H9 (cell line): ENCODE results near the gene ORC2. TPM values are rescaled to one million over a fixed set of nuclear protein-coding genes. Genes with fewer than 3 reads are reported as not detected.

ENCODE experiments used
- DNase-seq: peaks from one replicate; pipeline ENCODE4 v3.0.0-alpha.2; 2017
- H2AFZ ChIP-seq: one replicate; pipeline ENCODE4 v1.6.1; 2013; ENCODE audit warnings: mild to moderate bottlenecking, low read length, control low read depth, moderate library complexity
- H2AK5ac ChIP-seq: 2 replicates; pipeline ENCODE4 v1.6.1; 2013; ENCODE audit warnings: low read length, control low read depth, mixed read lengths; ENCODE audit not compliant: insufficient read length
- H2BK120ac ChIP-seq: one replicate; pipeline ENCODE4 v1.6.1; 2013; ENCODE audit warnings: low read depth, mild to moderate bottlenecking, low read length, control low read depth, inconsistent platforms; ENCODE audit not compliant: poor library complexity, severe bottlenecking
- H2BK12ac ChIP-seq: 2 replicates; pipeline ENCODE4 v1.6.1; 2013; ENCODE audit warnings: low read length, control low read depth, mixed read lengths, low read depth; ENCODE audit not compliant: insufficient read length
- H2BK15ac ChIP-seq: 2 replicates; pipeline ENCODE4 v1.6.1; 2013; ENCODE audit warnings: low read depth, low read length, control low read depth
- H2BK20ac ChIP-seq: one replicate; pipeline ENCODE4 v1.6.1; 2013; ENCODE audit warnings: low read depth, mild to moderate bottlenecking, low read length, control low read depth, inconsistent platforms; ENCODE audit not compliant: poor library complexity, severe bottlenecking
- H2BK5ac ChIP-seq: 2 replicates; pipeline ENCODE4 v1.6.1; 2013; ENCODE audit warnings: low read length, control low read depth, mixed read lengths; ENCODE audit not compliant: insufficient read length
- H3K14ac ChIP-seq: 2 replicates; pipeline ENCODE4 v1.6.1; 2013; ENCODE audit warnings: low read length, control low read depth; ENCODE audit not compliant: insufficient read depth
- H3K18ac ChIP-seq: 2 replicates; pipeline ENCODE4 v1.6.1; 2013; ENCODE audit warnings: low read depth, mild to moderate bottlenecking, mixed read lengths, low read length, control low read depth; ENCODE audit not compliant: insufficient read length
- H3K23ac ChIP-seq: 2 replicates; pipeline ENCODE4 v1.6.1; 2013; ENCODE audit warnings: low read length, control low read depth, mixed read lengths, low read depth; ENCODE audit not compliant: insufficient read length
- H3K23me2 ChIP-seq: 2 replicates; pipeline ENCODE4 v1.6.1; 2013; ENCODE audit warnings: low read depth, mild to moderate bottlenecking, mixed read lengths, low read length, control low read depth; ENCODE audit not compliant: insufficient read length, poor library complexity, severe bottlenecking
- H3K27ac ChIP-seq: 2 replicates; pipeline ENCODE4 v1.5.1; 2013; ENCODE audit warnings: low read length, control low read depth, mixed read lengths, low read depth; ENCODE audit not compliant: insufficient read length
- H3K27me3 ChIP-seq: 2 replicates; pipeline ENCODE4 v1.6.1; 2013; ENCODE audit warnings: low read length, control low read depth, inconsistent platforms; ENCODE audit not compliant: insufficient read depth
- H3K4ac ChIP-seq: 2 replicates; pipeline ENCODE4 v1.6.1; 2013; ENCODE audit warnings: low read depth, mild to moderate bottlenecking, control low read depth, inconsistent platforms, low read length, moderate library complexity
- H3K4me1 ChIP-seq: 2 replicates; pipeline ENCODE4 v1.6.1; 2013; ENCODE audit warnings: low read length, control low read depth, inconsistent platforms; ENCODE audit not compliant: insufficient read depth
- H3K4me2 ChIP-seq: 2 replicates; pipeline ENCODE4 v1.6.1; 2013; ENCODE audit warnings: low read length, control low read depth, mixed read lengths; ENCODE audit not compliant: insufficient read length, insufficient read depth
- H3K56ac ChIP-seq: 2 replicates; pipeline ENCODE4 v1.6.1; 2013; ENCODE audit warnings: low read depth, mild to moderate bottlenecking, mixed read lengths, low read length, control low read depth; ENCODE audit not compliant: insufficient read length
- H3K79me1 ChIP-seq: 2 replicates; pipeline ENCODE4 v1.6.1; 2013; ENCODE audit warnings: low read depth, mild to moderate bottlenecking, moderate library complexity, low read length, control low read depth, inconsistent platforms; ENCODE audit not compliant: insufficient read depth, poor library complexity, severe bottlenecking
- H3K79me2 ChIP-seq: 2 replicates; pipeline ENCODE4 v1.6.1; 2013; ENCODE audit warnings: low read length, control low read depth, inconsistent platforms; ENCODE audit not compliant: insufficient read depth
- H3K9ac ChIP-seq: 2 replicates; pipeline ENCODE4 v1.6.1; 2013; ENCODE audit warnings: low read length, control low read depth, mixed read lengths; ENCODE audit not compliant: insufficient read length; ENCODE audit errors: extremely low read depth
- H3K9me3 ChIP-seq: one replicate; pipeline ENCODE4 v1.6.1; 2013; ENCODE audit warnings: low read depth, low read length, inconsistent platforms; ENCODE audit not compliant: control insufficient read depth
- H3T11ph ChIP-seq: one replicate; pipeline ENCODE4 v1.6.1; 2013; ENCODE audit warnings: mild to moderate bottlenecking, low read length, control low read depth, inconsistent platforms
- H4K20me1 ChIP-seq: one replicate; pipeline ENCODE4 v1.6.1; 2013; ENCODE audit not compliant: control insufficient read depth, insufficient read length, insufficient read depth
- H4K5ac ChIP-seq: 2 replicates; pipeline ENCODE4 v1.6.1; 2013; ENCODE audit warnings: low read depth, mild to moderate bottlenecking, mixed read lengths, low read length, control low read depth; ENCODE audit not compliant: insufficient read length
- H4K8ac ChIP-seq: replicated peaks from 2 replicates; pipeline ENCODE4 v1.6.1; 2013; ENCODE audit warnings: low read length, control low read depth, mixed read lengths, low read depth; ENCODE audit not compliant: insufficient read length
- H4K91ac ChIP-seq: 2 replicates; pipeline ENCODE4 v1.6.1; 2013; ENCODE audit warnings: low read depth, mild to moderate bottlenecking, moderate library complexity, mixed read lengths, low read length, control low read depth; ENCODE audit not compliant: insufficient read length
- H3K27ac Mint-ChIP-seq, 3 experiments: 2 replicates in 2 of 3; 3 replicates in 1 of 3; pipeline ENCODE4 v1.8.0; 2020 to 2021; ENCODE audit warnings: mixed read lengths in 3 of 3, mild to moderate bottlenecking in 1 of 3, moderate library complexity in 1 of 3
- H3K27me3 Mint-ChIP-seq: 2 replicates; pipeline ENCODE4 v1.8.0; 2021; ENCODE audit warnings: low read depth, mild to moderate bottlenecking, moderate library complexity, mixed read lengths
- H3K36me3 Mint-ChIP-seq, 3 experiments: 2 replicates in 2 of 3; 3 replicates in 1 of 3; pipeline ENCODE4 v1.8.0; 2020 to 2021; ENCODE audit warnings: low read depth in 3 of 3, mixed read lengths in 3 of 3; ENCODE audit not compliant: insufficient read depth in 1 of 3
- H3K4me1 Mint-ChIP-seq, 2 experiments: 2 replicates each; pipeline ENCODE4 v1.8.0; 2020; ENCODE audit warnings: mixed read lengths in 2 of 2
- H3K4me3 Mint-ChIP-seq, 2 experiments: 2 replicates in 1 of 2; 3 replicates in 1 of 2; pipeline ENCODE4 v1.8.0; 2020 to 2021; ENCODE audit warnings: mild to moderate bottlenecking in 2 of 2, mixed read lengths in 2 of 2, moderate library complexity in 1 of 2
- H3K9me3 Mint-ChIP-seq, 2 experiments: 2 replicates in 1 of 2; 3 replicates in 1 of 2; pipeline ENCODE4 v1.8.0; 2020; ENCODE audit warnings: mild to moderate bottlenecking in 2 of 2, mixed read lengths in 2 of 2, moderate library complexity in 1 of 2
- WGBS: extraction: QIAGEN DNeasy Blood & Tissue Kit; methylation state at CpG from one replicate; pipeline ENCODE4 v1.1.7; 2013; ENCODE audit warnings: missing lambda C conversion rate, low lambda C conversion rate, mixed read lengths; ENCODE audit not compliant: insufficient read length; ENCODE audit errors: extremely low coverage; 5-methylcytosine and 5-hydroxymethylcytosine counted together
- total RNA-seq: library from RNA; stranded (reverse); gene quantifications from 2 replicates; pipeline ENCODE4 v1.2.1, GENCODE V29; 2021
- TF ChIP-seq, protein P1 (sequence below): fragments of 200-600 bp; sonication (generic); conservative IDR thresholded peaks from 3 replicates; pipeline ENCODE4 v1.8.0; 2021; ENCODE audit warnings: antibody characterized with exemption, mild to moderate bottlenecking

ORC2 gene
- total RNA-seq, 1 experiment from 2014 or later, result 65.2 TPM

GRCh38 chr2:201007584-201007998 is 44.1 kb upstream of the ORC2 start:
- Histone ChIP-seq H3K9me3 (no peaks in the 10 kb centered on the region), H3K27ac (no peak overlapping the region), H3K4me2 (no peak overlapping the region), H3K18ac (no peak overlapping the region), H3K14ac (no peak overlapping the region), H3K27me3 (no peaks in the 10 kb centered on the region), H2BK5ac (no peak overlapping the region), H3K23me2 (no peaks in the 10 kb centered on the region), H3K23ac (no peak overlapping the region), H3K4me1 (no peaks in the 10 kb centered on the region), H4K20me1 (no peaks in the 10 kb centered on the region), H3K56ac (no peak overlapping the region), H3K4ac (no peak overlapping the region), H2AK5ac (no peak overlapping the region), H2BK12ac (no peak overlapping the region), H3K79me2 (no peaks in the 10 kb centered on the region), H2BK120ac (no peak overlapping the region), H3K9ac (no peak overlapping the region), H4K5ac (no peak overlapping the region), H4K91ac (no peak overlapping the region), H3K79me1 (no peaks in the 10 kb centered on the region), H3T11ph (no peak overlapping the region), H2BK15ac (no peak overlapping the region), H4K8ac (no peak overlapping the region), H2BK20ac (no peak overlapping the region), H2AFZ (no peak overlapping the region)
- DNase-seq, result no peak
- Mint-ChIP-seq H3K27me3 (no peaks in the 10 kb centered on the region), H3K27ac (no peak overlapping the region), H3K4me1 (no peaks in the 10 kb centered on the region), H3K36me3 (peaks cover 0 to 2% (median 0%) of the 10 kb centered on the region in 3 experiments; a peak in 3 of 7 replicates), H3K4me3 (no peak overlapping the region; a peak in 1 of 5 replicates), H3K9me3 (no peaks in the 10 kb centered on the region)
- TF ChIP-seq, protein P1, sequence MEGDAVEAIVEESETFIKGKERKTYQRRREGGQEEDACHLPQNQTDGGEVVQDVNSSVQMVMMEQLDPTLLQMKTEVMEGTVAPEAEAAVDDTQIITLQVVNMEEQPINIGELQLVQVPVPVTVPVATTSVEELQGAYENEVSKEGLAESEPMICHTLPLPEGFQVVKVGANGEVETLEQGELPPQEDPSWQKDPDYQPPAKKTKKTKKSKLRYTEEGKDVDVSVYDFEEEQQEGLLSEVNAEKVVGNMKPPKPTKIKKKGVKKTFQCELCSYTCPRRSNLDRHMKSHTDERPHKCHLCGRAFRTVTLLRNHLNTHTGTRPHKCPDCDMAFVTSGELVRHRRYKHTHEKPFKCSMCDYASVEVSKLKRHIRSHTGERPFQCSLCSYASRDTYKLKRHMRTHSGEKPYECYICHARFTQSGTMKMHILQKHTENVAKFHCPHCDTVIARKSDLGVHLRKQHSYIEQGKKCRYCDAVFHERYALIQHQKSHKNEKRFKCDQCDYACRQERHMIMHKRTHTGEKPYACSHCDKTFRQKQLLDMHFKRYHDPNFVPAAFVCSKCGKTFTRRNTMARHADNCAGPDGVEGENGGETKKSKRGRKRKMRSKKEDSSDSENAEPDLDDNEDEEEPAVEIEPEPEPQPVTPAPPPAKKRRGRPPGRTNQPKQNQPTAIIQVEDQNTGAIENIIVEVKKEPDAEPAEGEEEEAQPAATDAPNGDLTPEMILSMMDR, result no peak
- WGBS, result no CpG with 5 or more reads among the region's 3 CpGs
